Ectodermal cell (in vitro differentiated cells): ENCODE results near the gene ZNF836. TPM values are rescaled to one million over a fixed set of nuclear protein-coding genes. Genes with fewer than 3 reads are reported as not detected.
A peak's percentile ranks its signal among the peaks of the same experiment; 100 is the strongest.

Source experiments
- H3K27ac ChIP-seq: 2 replicates; pipeline ENCODE4 v1.7.0; 2013; ENCODE audit warnings: mild to moderate bottlenecking, low read depth, low read length; ENCODE audit not compliant: insufficient read depth, poor library complexity, severe bottlenecking
- H3K27me3 ChIP-seq: 2 replicates; pipeline ENCODE4 v1.7.0; 2013; ENCODE audit warnings: mild to moderate bottlenecking, low read length; ENCODE audit not compliant: insufficient read depth, control insufficient read depth, poor library complexity, severe bottlenecking
- H3K36me3 ChIP-seq: one replicate; pipeline ENCODE4 v1.7.0; 2013; ENCODE audit warnings: low read length; ENCODE audit not compliant: control insufficient read depth, insufficient read depth
- H3K4me1 ChIP-seq: one replicate; pipeline ENCODE4 v1.7.0; 2013; ENCODE audit warnings: low read length; ENCODE audit not compliant: control insufficient read depth, insufficient read depth
- H3K4me3 ChIP-seq: 2 replicates; pipeline ENCODE4 v1.7.0; 2013; ENCODE audit warnings: low read depth, low read length, control low read depth; ENCODE audit not compliant: insufficient read depth
- H3K9me3 ChIP-seq: 2 replicates; pipeline ENCODE4 v1.7.0; 2013; ENCODE audit warnings: mild to moderate bottlenecking, low read length, moderate library complexity; ENCODE audit not compliant: control insufficient read depth
- WGBS, 2 experiments: methylation state at CpG; one replicate each; pipeline ENCODE4 v1.1.7; 2013; ENCODE audit warnings: missing lambda C conversion rate in 2 of 2; 5-methylcytosine and 5-hydroxymethylcytosine counted together
- polyA plus RNA-seq, 4 experiments: library from polyadenylated mRNA; stranded (reverse); fragments of 50-300 nt; gene quantifications; one replicate each; pipeline ENCODE4 v1.2.3, GENCODE V29; 2013

The ZNF836 gene
- 11.6 TPM for polyA plus RNA-seq (2013, experiment 1 of 4)
- 9.4 TPM for polyA plus RNA-seq (2013, experiment 2 of 4)
- 8.3 TPM for polyA plus RNA-seq (2013, experiment 3 of 4)
- polyA plus RNA-seq (2013, experiment 4 of 4) = 6.8 TPM

- no peaks in the 10 kb centered on the region for H3K36me3 ChIP-seq
- no peaks in the 10 kb centered on the region for H3K9me3 ChIP-seq
- H3K4me3 ChIP-seq = peak within 1 kb of the TSS; percentile 79
- 14% methylated on average over 37 of the region's 37 CpGs for WGBS, 2 experiments
- H3K27me3 ChIP-seq = peaks cover 16% of the 10 kb centered on the region
- H3K4me1 ChIP-seq = no peaks in the 10 kb centered on the region
- no peak within 1 kb of the TSS for H3K27ac ChIP-seq
Observed at GRCh38 chr19:52171321-52172169, at the start of gene ZNF836. Gene ZNF836 (minus strand): TSS chr19:52171621. CDS start chr19:52168072, 3,549 bp downstream.

GRCh38 chr19:52221031-52221430 is 49.6 kb upstream of the ZNF836 start:
- H3K9me3 ChIP-seq = no peaks in the 10 kb centered on the region
- no peak overlapping the region for H3K27ac ChIP-seq
- H3K4me1 ChIP-seq = no peaks in the 10 kb centered on the region
- no peak overlapping the region for H3K4me3 ChIP-seq
- 97 to 98% methylated on average over 6 of the region's 6 CpGs for WGBS, 2 experiments
- H3K36me3 ChIP-seq = peaks cover 81% of the 10 kb centered on the region
- no peaks in the 10 kb centered on the region for H3K27me3 ChIP-seq

- H3K4me3 ChIP-seq = no peak overlapping the region
- no peaks in the 10 kb centered on the region for H3K27me3 ChIP-seq
- no peaks in the 10 kb centered on the region for H3K4me1 ChIP-seq
- WGBS, 2 experiments = 95 to 97% methylated on average over 8 of the region's 8 CpGs
- H3K36me3 ChIP-seq = peaks cover 80% of the 10 kb centered on the region
- H3K27ac ChIP-seq = no peak overlapping the region
- no peaks in the 10 kb centered on the region for H3K9me3 ChIP-seq
Observed at GRCh38 chr19:52219611-52220010, 48.2 kb upstream of the ZNF836 start.

GRCh38 chr19:52217576-52217975 is 46.2 kb upstream of the ZNF836 start:
- Histone ChIP-seq H3K4me1 (no peaks in the 10 kb centered on the region), H3K9me3 (no peaks in the 10 kb centered on the region), H3K36me3 (peaks cover 78% of the 10 kb centered on the region), H3K4me3 (no peak overlapping the region), H3K27ac (no peak overlapping the region), H3K27me3 (no peaks in the 10 kb centered on the region)
- WGBS, 2 experiments = 96 to 97% methylated on average over 5 of the region's 5 CpGs

- WGBS, 2 experiments = 95 to 97% methylated on average over 3 of the region's 3 CpGs
- Histone ChIP-seq H3K27ac (no peak overlapping the region), H3K4me3 (no peak overlapping the region), H3K27me3 (no peaks in the 10 kb centered on the region), H3K4me1 (no peaks in the 10 kb centered on the region), H3K36me3 (peaks cover 78% of the 10 kb centered on the region), H3K9me3 (no peaks in the 10 kb centered on the region)
Observed at GRCh38 chr19:52216401-52216800, 45.0 kb upstream of the ZNF836 start.

- no peaks in the 10 kb centered on the region for H3K9me3 ChIP-seq
- H3K4me3 ChIP-seq = no peak overlapping the region
- no peaks in the 10 kb centered on the region for H3K27me3 ChIP-seq
- H3K27ac ChIP-seq = no peak overlapping the region
- H3K36me3 ChIP-seq = peaks cover 65% of the 10 kb centered on the region
- H3K4me1 ChIP-seq = no peaks in the 10 kb centered on the region
- WGBS, 2 experiments = 94 to 95% methylated on average over 5 of the region's 5 CpGs
Observed at GRCh38 chr19:52214241-52214640, 42.8 kb upstream of the ZNF836 start.

- Histone ChIP-seq H3K4me3 (no peak overlapping the region), H3K9me3 (no peaks in the 10 kb centered on the region), H3K27ac (no peak overlapping the region), H3K36me3 (peaks cover 64% of the 10 kb centered on the region), H3K4me1 (no peaks in the 10 kb centered on the region), H3K27me3 (no peaks in the 10 kb centered on the region)
- WGBS, 2 experiments = 97% methylated on average over 25 of the region's 25 CpGs
Observed at GRCh38 chr19:52212572-52213255, 41.3 kb upstream of the ZNF836 start.

GRCh38 chr19:52211926-52212571 is 40.6 kb upstream of the ZNF836 start:
- no peaks in the 10 kb centered on the region for H3K27me3 ChIP-seq
- H3K4me1 ChIP-seq = no peaks in the 10 kb centered on the region
- WGBS, 2 experiments = 91 to 93% methylated on average over 11 of the region's 11 CpGs
- H3K36me3 ChIP-seq = peaks cover 60% of the 10 kb centered on the region
- no peak overlapping the region for H3K27ac ChIP-seq
- no peaks in the 10 kb centered on the region for H3K9me3 ChIP-seq
- no peak overlapping the region for H3K4me3 ChIP-seq

GRCh38 chr19:52211203-52211602 is 39.8 kb upstream of the ZNF836 start:
- 95 to 96% methylated on average over 20 of the region's 20 CpGs for WGBS, 2 experiments
- Histone ChIP-seq H3K27me3 (no peaks in the 10 kb centered on the region), H3K4me1 (no peaks in the 10 kb centered on the region), H3K36me3 (peaks cover 60% of the 10 kb centered on the region), H3K9me3 (no peaks in the 10 kb centered on the region), H3K4me3 (no peak overlapping the region), H3K27ac (no peak overlapping the region)

GRCh38 chr19:52206481-52206880 is 35.1 kb upstream of the ZNF836 start:
- Histone ChIP-seq H3K4me3 (no peak overlapping the region), H3K4me1 (no peaks in the 10 kb centered on the region), H3K36me3 (peaks cover 53% of the 10 kb centered on the region), H3K27me3 (no peaks in the 10 kb centered on the region), H3K9me3 (no peaks in the 10 kb centered on the region), H3K27ac (no peak overlapping the region)
- WGBS, 2 experiments = 96% methylated on average over 5 of the region's 5 CpGs
